Neural cell (in vitro differentiated cells): ENCODE results near the gene PRSS57. TPM values are rescaled to one million over a fixed set of nuclear protein-coding genes. Genes with fewer than 3 reads are reported as not detected.

ENCODE experiments used
- H2AFZ ChIP-seq: fragments of 200-600, 300-800 bp; sonication (generic), shearing (Covaris generic); 2 replicates; pipeline ENCODE4 v1.6.0; 2014; ENCODE audit warnings: low read depth, mild to moderate bottlenecking, antibody characterized with exemption, low read length, moderate library complexity
- H3F3A ChIP-seq: fragments of 200-600 bp; shearing (Covaris generic); 2 replicates; pipeline ENCODE4 v1.6.1; 2016; ENCODE audit warnings: mild to moderate bottlenecking, moderate library complexity, mixed read lengths, antibody characterized with exemption, low read length; ENCODE audit not compliant: insufficient read depth, poor library complexity, severe bottlenecking
- H3K27ac ChIP-seq: fragments of 200-600, 300-800 bp; sonication (generic), shearing (Covaris generic); 2 replicates; pipeline ENCODE4 v1.5.1; 2014; ENCODE audit warnings: mild to moderate bottlenecking, low read length, moderate library complexity
- H3K27me3 ChIP-seq: fragments of 300-800, 200-600 bp; sonication (generic), shearing (Covaris generic); 2 replicates; pipeline ENCODE4 v1.6.0; 2014; ENCODE audit warnings: mild to moderate bottlenecking, low read depth, low read length, moderate library complexity; ENCODE audit not compliant: insufficient read depth
- H3K36me3 ChIP-seq: fragments of 300-800, 200-600 bp; sonication (generic), shearing (Covaris generic); 2 replicates; pipeline ENCODE4 v1.5.1; 2014; ENCODE audit warnings: mild to moderate bottlenecking, antibody characterized with exemption, low read length, moderate library complexity; ENCODE audit not compliant: insufficient read depth
- H3K4me2 ChIP-seq: fragments of 300-800, 200-600 bp; sonication (generic), shearing (Covaris generic); 2 replicates; pipeline ENCODE4 v1.6.0; 2014; ENCODE audit warnings: mild to moderate bottlenecking, low read length
- H3K4me3 ChIP-seq: fragments of 300-800, 200-600 bp; sonication (generic), shearing (Covaris generic); 2 replicates; pipeline ENCODE4 v1.5.1; 2014; ENCODE audit warnings: mild to moderate bottlenecking, low read length, moderate library complexity
- H3K79me2 ChIP-seq: fragments of 200-600 bp; shearing (Covaris generic); replicated peaks from 2 replicates; pipeline ENCODE4 v1.6.0; 2014; ENCODE audit warnings: mild to moderate bottlenecking, low read length, moderate library complexity; ENCODE audit not compliant: insufficient read depth
- H3K9ac ChIP-seq: fragments of 300-800, 200-600 bp; sonication (generic), shearing (Covaris generic); 2 replicates; pipeline ENCODE4 v1.6.1; 2016; ENCODE audit warnings: mild to moderate bottlenecking, low read length, mixed read lengths
- H3K9me2 ChIP-seq: fragments of 200-600 bp; shearing (Covaris generic); 2 replicates; pipeline ENCODE4 v1.6.1; 2016; ENCODE audit warnings: mild to moderate bottlenecking, low read length, mixed read lengths; ENCODE audit not compliant: insufficient read depth
- H3K9me3 ChIP-seq: fragments of 200-600, 300-800 bp; sonication (generic), shearing (Covaris generic); 2 replicates; pipeline ENCODE4 v1.6.1; 2016; ENCODE audit warnings: mild to moderate bottlenecking, mixed run types, low read length, moderate library complexity, mixed read lengths
- H4K20me1 ChIP-seq: fragments of 200-600 bp; shearing (Covaris generic); 2 replicates; pipeline ENCODE4 v1.6.1; 2016; ENCODE audit warnings: mild to moderate bottlenecking, mixed run types; ENCODE audit not compliant: insufficient read depth
- CTCF ChIP-seq: fragments of 450-650 bp; IDR thresholded peaks from 2 replicates; pipeline ENCODE4 v1.5.1; 2014; ENCODE audit warnings: antibody characterized with exemption, mild to moderate bottlenecking, moderate library complexity; ENCODE audit not compliant: poor library complexity, severe bottlenecking
- EP300 ChIP-seq: fragments of 450-650 bp; conservative IDR thresholded peaks from 2 replicates; pipeline ENCODE4 v1.6.1; 2014; ENCODE audit warnings: antibody characterized with exemption, mild to moderate bottlenecking, moderate library complexity; ENCODE audit not compliant: poor library complexity, severe bottlenecking
- EZH2 ChIP-seq: fragments of 200-600, 300-800 bp; shearing (Covaris generic), sonication (generic); IDR thresholded peaks from 2 replicates; pipeline ENCODE4 v1.6.1; 2014; ENCODE audit warnings: antibody characterized with exemption, low read length, borderline replicate concordance, mild to moderate bottlenecking; ENCODE audit not compliant: insufficient read depth, poor library complexity, severe bottlenecking
- MXI1 ChIP-seq: fragments of 450-650 bp; conservative IDR thresholded peaks from 2 replicates; pipeline ENCODE4 v1.6.1; 2014; ENCODE audit warnings: antibody characterized with exemption, mild to moderate bottlenecking; ENCODE audit not compliant: poor library complexity, severe bottlenecking
- POLR2AphosphoS5 ChIP-seq: IDR thresholded peaks from 2 replicates; pipeline ENCODE4 v1.6.1; 2012
- RAD21 ChIP-seq: fragments of 450-650 bp; conservative IDR thresholded peaks from 2 replicates; pipeline ENCODE4 v1.6.1; 2014; ENCODE audit warnings: antibody characterized with exemption, mild to moderate bottlenecking, moderate library complexity
- REST ChIP-seq: IDR thresholded peaks from 2 replicates; pipeline ENCODE4 v1.6.1; 2012; ENCODE audit warnings: borderline replicate concordance
- SMC3 ChIP-seq: fragments of 450-650 bp; conservative IDR thresholded peaks from 2 replicates; pipeline ENCODE4 v1.6.1; 2014; ENCODE audit warnings: antibody characterized with exemption, mild to moderate bottlenecking, moderate library complexity; ENCODE audit not compliant: poor library complexity
- TAF1 ChIP-seq: IDR thresholded peaks from 2 replicates; pipeline ENCODE4 v1.6.1; 2012; ENCODE audit warnings: low read depth
- polyA plus RNA-seq: library from polyadenylated mRNA; depleted of rRNA; stranded (reverse); fragments of >200 nt; gene quantifications from 2 replicates; pipeline ENCODE4 v1.2.3, GENCODE V29; 2014

The PRSS57 gene
- polyA plus RNA-seq, 1 donor from 2014 or later: not detected

- H3K36me3 ChIP-seq: no peaks in the 10 kb centered on the region
- no peak overlapping the region for H3K4me2 ChIP-seq
- H3K4me3 ChIP-seq: no peak overlapping the region
- no peak for TF ChIP-seq RAD21
- no peak for TF ChIP-seq EZH2
- no peak for TF ChIP-seq REST
- no peak for TF ChIP-seq SMC3
- no peak for TF ChIP-seq MXI1
- peaks cover 3% of the 10 kb centered on the region for H3K27me3 ChIP-seq
- H3K79me2 ChIP-seq: no peaks in the 10 kb centered on the region
- H3K27ac ChIP-seq: no peak overlapping the region
- no peak overlapping the region for H3K9ac ChIP-seq
- H2AFZ ChIP-seq: no peak overlapping the region
- no peaks in the 10 kb centered on the region for H3F3A ChIP-seq
- no peaks in the 10 kb centered on the region for H3K9me2 ChIP-seq
- no peaks in the 10 kb centered on the region for H4K20me1 ChIP-seq
- no peaks in the 10 kb centered on the region for H3K9me3 ChIP-seq
Observed at GRCh38 chr19:677601-678436, 17.4 kb downstream of the PRSS57 start.

- Histone ChIP-seq H3F3A (no peaks in the 10 kb centered on the region), H3K27me3 (peaks cover 3% of the 10 kb centered on the region), H3K9me3 (no peaks in the 10 kb centered on the region), H3K36me3 (no peaks in the 10 kb centered on the region), H3K4me3 (no peak overlapping the region), H4K20me1 (no peaks in the 10 kb centered on the region), H3K4me2 (no peak overlapping the region), H3K9ac (no peak overlapping the region), H3K27ac (no peak overlapping the region), H2AFZ (no peak overlapping the region), H3K9me2 (no peaks in the 10 kb centered on the region), H3K79me2 (no peaks in the 10 kb centered on the region)
- no peak for TF ChIP-seq MXI1
- TF ChIP-seq EP300: no peak
- no peak for TF ChIP-seq RAD21
- TF ChIP-seq TAF1: no peak
- no peak for TF ChIP-seq REST
- no peak for TF ChIP-seq POLR2AphosphoS5
- no peak for TF ChIP-seq CTCF
- no peak for TF ChIP-seq EZH2
- no peak for TF ChIP-seq SMC3
Observed at GRCh38 chr19:677201-677600, 18.1 kb downstream of the PRSS57 start.
